PC-3 (cell line): Measurements from ENCODE around the gene IGSF3. TPM values are rescaled to one million over a fixed set of nuclear protein-coding genes. Genes with fewer than 3 reads are reported as not detected.
A peak's percentile ranks its signal among the peaks of the same experiment; 100 is the strongest.

ENCODE experiments used
- ATAC-seq: fragments of 200-7000 bp; cut with Tn5 transposase; 2 replicates; pipeline ENCODE4 v1.9.1; 2020; ENCODE audit warnings: mild to moderate bottlenecking, moderate library complexity
- BruUV-seq: library from RNA; stranded (reverse); fragments of 400-500 nt; replicated peaks from 2 replicates; lab custom pipeline; 2021; lab: Mats Ljungman, UMichigan
- CTCF ChIA-PET: fragments of 300-600 bp; sonication (Branson Sonifier 250); formaldehyde crosslinking; loops from one replicate; lab custom pipeline; 2022; ENCODE audit warnings: antibody characterized with exemption; lab: Charles Lee
- POLR2A ChIA-PET: fragments of 300-600 bp; sonication (Branson Sonifier 250); formaldehyde crosslinking; loops from one replicate; lab custom pipeline; 2022; ENCODE audit warnings: antibody characterized with exemption; ENCODE audit not compliant: unreplicated experiment; lab: Charles Lee
- DNase-seq: peaks from one replicate; pipeline ENCODE4 v3.0.0-alpha.2; 2015
- H2AFZ ChIP-seq: fragments of 300-600 bp; sonication (generic); 2 replicates; pipeline ENCODE4 v1.6.0; 2016; ENCODE audit warnings: antibody characterized with exemption, low read length
- H3F3A ChIP-seq: fragments of 300-600 bp; sonication (generic); one replicate; pipeline ENCODE4 v1.6.0; 2017; ENCODE audit warnings: antibody characterized with exemption, low read length, control low read depth, mild to moderate bottlenecking; ENCODE audit not compliant: unreplicated experiment
- H3K27ac ChIP-seq: fragments of 300-600 bp; sonication (generic); 2 replicates; pipeline ENCODE4 v1.5.1; 2016; ENCODE audit warnings: mild to moderate bottlenecking, low read length
- H3K27me3 ChIP-seq: fragments of 300-600 bp; sonication (generic); 2 replicates; pipeline ENCODE4 v1.6.1; 2016; ENCODE audit warnings: low read length, mixed read lengths
- H3K36me3 ChIP-seq: fragments of 300-600 bp; sonication (generic); 2 replicates; pipeline ENCODE4 v1.6.1; 2016; ENCODE audit warnings: low read depth, mixed run types, low read length, mixed read lengths
- H3K4me1 ChIP-seq: fragments of 300-600 bp; sonication (generic); 2 replicates; pipeline ENCODE4 v1.5.1; 2016; ENCODE audit warnings: low read length; ENCODE audit not compliant: insufficient read depth
- H3K4me2 ChIP-seq: fragments of 300-600 bp; sonication (generic); 2 replicates; pipeline ENCODE4 v1.6.0; 2016; ENCODE audit warnings: low read length
- H3K4me3 ChIP-seq: fragments of 300-600 bp; sonication (generic); 2 replicates; pipeline ENCODE4 v1.5.1; 2016; ENCODE audit warnings: mild to moderate bottlenecking, low read length, mixed read lengths
- H3K79me2 ChIP-seq: fragments of 300-600 bp; sonication (generic); 2 replicates; pipeline ENCODE4 v1.6.1; 2017; ENCODE audit warnings: low read length, mixed read lengths
- H3K9ac ChIP-seq: fragments of 300-600 bp; sonication (generic); 2 replicates; pipeline ENCODE4 v1.6.0; 2016; ENCODE audit warnings: mild to moderate bottlenecking, low read length
- H3K9me2 ChIP-seq: fragments of 300-600 bp; sonication (generic); replicated peaks from 2 replicates; pipeline ENCODE4 v1.6.1; 2016; ENCODE audit warnings: mixed run types, low read length, mixed read lengths
- H3K9me3 ChIP-seq: fragments of 300-600 bp; sonication (generic); 2 replicates; pipeline ENCODE4 v1.6.1; 2016; ENCODE audit warnings: low read length, mixed read lengths
- H4K20me1 ChIP-seq: fragments of 300-600 bp; sonication (generic); 2 replicates; pipeline ENCODE4 v1.6.1; 2016; ENCODE audit warnings: low read length, mixed read lengths
- CTCF ChIP-seq: fragments of 300-600 bp; sonication (generic); conservative IDR thresholded peaks from 2 replicates; pipeline ENCODE4 v1.5.1; 2017; ENCODE audit warnings: antibody characterized with exemption, low read depth, mild to moderate bottlenecking, low read length
- EZH2 ChIP-seq: fragments of 300-600 bp; sonication (generic); IDR thresholded peaks from one replicate; pipeline ENCODE4 v1.6.1; 2017; ENCODE audit warnings: antibody characterized with exemption, mild to moderate bottlenecking, low read length; ENCODE audit not compliant: unreplicated experiment
- EZH2phosphoT487 ChIP-seq: fragments of 300-600 bp; sonication (generic); IDR thresholded peaks from 2 replicates; pipeline ENCODE4 v1.6.1; 2018; ENCODE audit warnings: mild to moderate bottlenecking, antibody characterized with exemption, low read length, borderline replicate concordance
- intact Hi-C: fragments of 100-400 bp; cut with micrococcal nuclease; formaldehyde crosslinking; loops from 2 replicates; pipeline ENCODE4 v1.9.0; 2023
- total RNA-seq: library from RNA; depleted of rRNA; stranded (reverse); fragments of >200 nt; gene quantifications from 2 replicates; pipeline ENCODE4 v1.2.3, GENCODE V29; 2014

The IGSF3 gene
- total RNA-seq, 1 experiment from 2014 or later = 15.5 TPM

DNA sequence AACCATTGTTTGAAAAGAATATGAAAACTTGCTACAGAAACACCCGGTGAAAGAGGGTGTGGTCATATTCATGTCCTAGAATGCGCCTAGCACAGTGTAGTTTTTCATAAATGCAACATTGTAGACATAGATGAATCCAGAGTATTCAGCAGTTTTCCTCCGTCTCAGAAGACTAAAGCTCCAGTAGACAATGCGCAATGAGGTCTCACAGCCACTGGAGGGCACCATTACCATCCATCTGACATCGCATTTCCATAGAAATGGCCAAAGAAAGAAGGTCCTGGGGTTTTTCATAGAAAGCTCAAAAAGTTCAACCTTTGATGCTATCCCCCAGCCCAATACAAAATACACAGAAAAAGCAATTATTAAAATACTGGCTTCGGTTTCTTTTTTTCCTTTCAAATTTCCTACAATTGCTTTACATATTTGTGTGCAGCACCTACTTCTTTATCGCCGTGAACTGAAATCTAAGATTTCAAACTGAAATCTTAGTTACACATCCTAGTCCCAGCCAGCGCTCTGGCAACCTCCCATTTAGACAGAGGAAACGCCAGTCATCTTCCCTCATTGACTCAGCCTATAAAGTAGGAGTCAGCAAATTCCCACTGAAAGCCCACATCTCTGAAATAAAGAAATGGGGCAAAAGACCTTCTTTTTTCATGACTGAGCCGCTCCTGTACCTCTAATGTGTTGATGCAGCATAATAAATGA is 92.8 kb downstream of the IGSF3 start:
- Histone ChIP-seq H4K20me1 (no peaks in the 10 kb centered on the region), H3K27ac (peak overlapping the region; percentile 55), H3K9me2 (no peaks in the 10 kb centered on the region), H3F3A (no peaks in the 10 kb centered on the region), H3K4me2 (peak overlapping the region; percentile 74), H3K4me3 (peak overlapping the region; percentile 45; the same call in 1 of the 2 replicates), H3K36me3 (no peaks in the 10 kb centered on the region), H3K79me2 (peaks cover 4% of the 10 kb centered on the region), H3K4me1 (peaks cover 34% of the 10 kb centered on the region), H3K27me3 (no peaks in the 10 kb centered on the region), H2AFZ (peak overlapping the region; percentile 44), H3K9ac (peak overlapping the region; percentile 23), H3K9me3 (no peaks in the 10 kb centered on the region)
- no peak for TF ChIP-seq EZH2
- TF ChIP-seq CTCF = peak; percentile 92
- no TSS peak for BruUV-seq
- DNase-seq = peak; percentile 88
- ChIA-PET CTCF (interaction anchor here (0.5 to 1.7 kb wide), 10 partner anchors 18 to 487 kb away, joined by 3 to 21 read pairs (median 4); partner anchors contain the start of gene IGSF3), POLR2A (interaction anchor here (0.5 kb wide), 1 partner anchor 667 kb away, joined by 4 read pairs; no protein-coding TSS in a partner anchor)
- intact Hi-C loops = loop anchor here (1.0 to 10.0 kb wide), 6 partner anchors 22 to 484 kb away; partner anchors contain the start of gene PTGFRN
- ATAC-seq = peak; percentile 21

- Histone ChIP-seq H3K4me3 (no peak overlapping the region), H3K9me3 (no peaks in the 10 kb centered on the region), H3F3A (no peaks in the 10 kb centered on the region), H3K4me2 (no peak overlapping the region), H3K79me2 (peaks cover 16% of the 10 kb centered on the region), H3K27me3 (no peaks in the 10 kb centered on the region), H2AFZ (no peak overlapping the region), H3K9ac (no peak overlapping the region), H3K36me3 (no peaks in the 10 kb centered on the region), H3K9me2 (no peaks in the 10 kb centered on the region), H3K27ac (no peak overlapping the region), H3K4me1 (peaks cover 46% of the 10 kb centered on the region), H4K20me1 (peaks cover 10% of the 10 kb centered on the region; the same call in 1 of the 2 replicates)
- ChIA-PET POLR2A (no interaction called here), CTCF (interaction anchor here (1.4 to 1.7 kb wide), 2 partner anchors 23 to 74 kb away, joined by 9 to 21 read pairs; no protein-coding TSS in a partner anchor)
- ATAC-seq (no peak), DNase-seq (no peak)
- intact Hi-C loops = loop anchor here (1.0 to 10.0 kb wide), 6 partner anchors 23 to 485 kb away; partner anchors contain the start of gene PTGFRN
- TF ChIP-seq EZH2phosphoT487 = no peak
- no peak for TF ChIP-seq EZH2
- TF ChIP-seq CTCF = no peak
- BruUV-seq = no TSS peak
These were observed 94.0 kb downstream of the IGSF3 start for GRCh38 chr1:116573431-116574095.
